Caco-2 (cell line): ENCODE results near the gene CFAP46. TPM values are rescaled to one million over a fixed set of nuclear protein-coding genes. Genes with fewer than 3 reads are reported as not detected.

Experiments used
- BruUV-seq: library from RNA; stranded (reverse); fragments of 400-500 nt; replicated peaks from 2 replicates; lab custom pipeline; 2021; lab: Mats Ljungman, UMichigan
- CTCF ChIA-PET: fragments of 300-600 bp; sonication (Branson Sonifier 250); formaldehyde crosslinking; loops from one replicate; lab custom pipeline; 2022; ENCODE audit warnings: antibody characterized with exemption; lab: Charles Lee
- POLR2A ChIA-PET: fragments of 300-600 bp; sonication (Branson Sonifier 250); formaldehyde crosslinking; loops from one replicate; lab custom pipeline; 2022; ENCODE audit warnings: antibody characterized with exemption; lab: Charles Lee
- DNase-seq, 2 experiments: peaks; one replicate each; pipeline versions ENCODE4 v3.0.0 to v3.0.0-alpha.2; 2020 to 2022
- H3K27me3 ChIP-seq: replicated peaks from 2 replicates; pipeline ENCODE4 v1.6.0; 2011; ENCODE audit warnings: low read length; ENCODE audit not compliant: control insufficient read depth, insufficient read depth
- H3K36me3 ChIP-seq: 2 replicates; pipeline ENCODE4 v1.5.1; 2011; ENCODE audit warnings: low read length; ENCODE audit not compliant: control insufficient read depth, insufficient read depth
- H3K4me1 ChIP-seq: fragments of 250-450 bp; sonication (Bioruptor Pico); 2 replicates; pipeline ENCODE4 v1.5.1; 2020; ENCODE audit warnings: mild to moderate bottlenecking
- H3K4me3 ChIP-seq: 2 replicates; pipeline ENCODE4 v1.5.1; 2011; ENCODE audit warnings: low read depth, mild to moderate bottlenecking, control low read depth, low read length
- H3K9me3 ChIP-seq: fragments of 250-450 bp; sonication (Bioruptor Pico); 2 replicates; pipeline ENCODE4 v1.5.1; 2020; ENCODE audit warnings: mild to moderate bottlenecking, moderate library complexity
- H3K27ac Mint-ChIP-seq: one replicate; pipeline ENCODE4 v1.8.0; 2022; ENCODE audit warnings: mixed read lengths; ENCODE audit not compliant: unreplicated experiment
- H3K27me3 Mint-ChIP-seq: one replicate; pipeline ENCODE4 v1.8.0; 2022; ENCODE audit warnings: mixed read lengths; ENCODE audit not compliant: insufficient read depth, unreplicated experiment
- H3K36me3 Mint-ChIP-seq: one replicate; pipeline ENCODE4 v1.8.0; 2022; ENCODE audit warnings: mild to moderate bottlenecking, mixed read lengths; ENCODE audit not compliant: insufficient read depth, unreplicated experiment
- H3K4me1 Mint-ChIP-seq: one replicate; pipeline ENCODE4 v1.8.0; 2022; ENCODE audit warnings: low read depth, mixed read lengths; ENCODE audit not compliant: unreplicated experiment
- H3K4me3 Mint-ChIP-seq: one replicate; pipeline ENCODE4 v1.8.0; 2022; ENCODE audit warnings: mild to moderate bottlenecking, moderate library complexity, mixed read lengths; ENCODE audit not compliant: unreplicated experiment
- H3K9me3 Mint-ChIP-seq: one replicate; pipeline ENCODE4 v1.8.0; 2022; ENCODE audit warnings: mixed read lengths; ENCODE audit not compliant: unreplicated experiment
- intact Hi-C: fragments of 100-400 bp; cut with micrococcal nuclease; formaldehyde crosslinking; loops from one replicate; pipeline ENCODE4 v1.10.0; 2022; ENCODE audit not compliant: unreplicated experiment
- total RNA-seq: library from RNA; stranded (reverse); gene quantifications from 2 replicates; pipeline ENCODE4 v1.2.3, GENCODE V29; 2022
- TF ChIP-seq, protein P1 (sequence below), 2 experiments: fragments of 200-600 bp in 1 of 2; IDR thresholded peaks; 1 replicate in 1 of 2; 2 replicates in 1 of 2; pipeline versions ENCODE4 v1.5.1 to v1.8.0; 2011 to 2022; ENCODE audit warnings: antibody characterized with exemption in 1 of 2, control low read depth in 1 of 2, inconsistent platforms in 1 of 2, low read depth in 1 of 2, low read length in 1 of 2, mild to moderate bottlenecking in 1 of 2, moderate library complexity in 1 of 2; ENCODE audit not compliant: insufficient read depth in 1 of 2, severe bottlenecking in 1 of 2, unreplicated experiment in 1 of 2

Gene CFAP46
- total RNA-seq, 1 experiment from 2014 or later: not detected

DNA sequence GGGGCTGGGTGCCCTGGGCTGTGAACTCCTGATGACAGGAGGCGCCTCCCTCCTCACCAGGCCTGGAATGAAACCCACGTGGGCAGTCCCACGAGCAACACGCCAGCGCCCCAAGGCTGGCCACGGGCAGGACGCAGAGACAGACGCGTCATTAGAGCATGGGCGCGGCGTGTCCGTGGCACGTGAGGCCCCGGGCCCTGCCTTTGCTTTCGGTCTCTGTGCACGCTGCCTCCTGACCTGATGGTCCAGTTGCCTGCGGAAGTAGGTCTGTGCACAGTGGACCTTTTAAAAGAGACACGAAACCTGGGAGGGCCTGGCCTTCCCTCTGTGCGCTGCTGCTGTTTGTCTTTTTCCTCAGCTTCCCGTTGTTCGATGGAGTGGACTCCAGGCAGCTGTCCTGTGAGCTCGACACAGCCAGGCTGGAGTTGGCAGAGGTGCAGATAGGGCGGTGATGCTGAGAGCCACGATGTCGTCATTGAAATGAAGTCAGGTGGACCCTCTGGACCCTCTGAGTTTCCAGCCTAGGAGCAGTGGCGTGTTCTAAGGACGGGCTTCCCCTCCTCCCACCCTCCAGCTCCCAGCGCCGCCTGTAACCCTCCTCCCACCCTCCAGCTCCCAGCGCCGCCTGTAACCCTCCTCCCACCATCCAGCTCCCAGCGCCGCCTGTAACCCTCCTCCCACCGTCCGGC lies 40.1 kb upstream of the CFAP46 start:
- TF ChIP-seq, protein P1, sequence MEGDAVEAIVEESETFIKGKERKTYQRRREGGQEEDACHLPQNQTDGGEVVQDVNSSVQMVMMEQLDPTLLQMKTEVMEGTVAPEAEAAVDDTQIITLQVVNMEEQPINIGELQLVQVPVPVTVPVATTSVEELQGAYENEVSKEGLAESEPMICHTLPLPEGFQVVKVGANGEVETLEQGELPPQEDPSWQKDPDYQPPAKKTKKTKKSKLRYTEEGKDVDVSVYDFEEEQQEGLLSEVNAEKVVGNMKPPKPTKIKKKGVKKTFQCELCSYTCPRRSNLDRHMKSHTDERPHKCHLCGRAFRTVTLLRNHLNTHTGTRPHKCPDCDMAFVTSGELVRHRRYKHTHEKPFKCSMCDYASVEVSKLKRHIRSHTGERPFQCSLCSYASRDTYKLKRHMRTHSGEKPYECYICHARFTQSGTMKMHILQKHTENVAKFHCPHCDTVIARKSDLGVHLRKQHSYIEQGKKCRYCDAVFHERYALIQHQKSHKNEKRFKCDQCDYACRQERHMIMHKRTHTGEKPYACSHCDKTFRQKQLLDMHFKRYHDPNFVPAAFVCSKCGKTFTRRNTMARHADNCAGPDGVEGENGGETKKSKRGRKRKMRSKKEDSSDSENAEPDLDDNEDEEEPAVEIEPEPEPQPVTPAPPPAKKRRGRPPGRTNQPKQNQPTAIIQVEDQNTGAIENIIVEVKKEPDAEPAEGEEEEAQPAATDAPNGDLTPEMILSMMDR (IDR thresholded peaks at IDR 0.05; ENCODE audit: insufficient read depth in 1 of 2, low read depth in 1 of 2, low read length in 1 of 2, severe bottlenecking in 1 of 2, unreplicated experiment in 1 of 2): no peak
- Mint-ChIP-seq H3K27ac (no peak overlapping the region), H3K36me3 (no peaks in the 10 kb centered on the region), H3K27me3 (peaks cover 15% of the 10 kb centered on the region), H3K4me3 (no peak overlapping the region), H3K9me3 (no peaks in the 10 kb centered on the region), H3K4me1 (no peaks in the 10 kb centered on the region)
- ChIA-PET POLR2A (no interaction called here), CTCF (interaction anchor here (0.6 kb wide), 1 partner anchor 265 kb away, joined by 3 read pairs; no protein-coding TSS in a partner anchor)
- no peaks in the 10 kb centered on the region; the same call in 1 of the 2 replicates for H3K4me1 ChIP-seq
- H3K36me3 ChIP-seq: no peaks in the 10 kb centered on the region
- DNase-seq: no peak
- intact Hi-C loops: no loop called here
- H3K4me3 ChIP-seq: no peak overlapping the region
- no peaks in the 10 kb centered on the region for H3K27me3 ChIP-seq
- no peaks in the 10 kb centered on the region for H3K9me3 ChIP-seq
- no TSS peak for BruUV-seq

DNA sequence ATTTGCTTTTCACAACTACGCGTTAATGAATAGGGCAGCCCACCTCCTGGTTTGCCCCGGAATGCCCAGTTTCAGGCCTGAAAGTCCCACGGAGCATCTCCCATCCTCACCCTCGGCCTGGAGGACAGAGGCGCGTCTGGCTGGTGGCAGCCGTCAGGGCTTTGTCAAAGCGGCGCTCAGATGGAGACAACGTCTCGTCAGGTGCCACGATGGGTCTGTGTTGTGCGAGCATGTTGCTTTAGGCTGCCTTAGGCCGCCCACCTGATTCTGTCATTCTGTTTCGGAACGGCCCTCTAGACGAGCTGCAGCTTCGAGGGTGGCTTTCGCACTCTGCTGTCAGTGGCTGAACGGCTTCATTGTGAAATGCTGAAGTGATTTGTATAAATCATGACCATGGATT lies 39.4 kb upstream of the CFAP46 start:
- Mint-ChIP-seq H3K36me3 (no peaks in the 10 kb centered on the region), H3K27ac (no peak overlapping the region), H3K9me3 (no peaks in the 10 kb centered on the region), H3K27me3 (peaks cover 17% of the 10 kb centered on the region), H3K4me1 (no peaks in the 10 kb centered on the region), H3K4me3 (no peak overlapping the region)
- H3K9me3 ChIP-seq: no peaks in the 10 kb centered on the region
- ChIA-PET CTCF (interaction anchor here (0.6 kb wide), 1 partner anchor 265 kb away, joined by 3 read pairs; no protein-coding TSS in a partner anchor), POLR2A (no interaction called here)
- no peak overlapping the region for H3K4me3 ChIP-seq
- TF ChIP-seq, protein P1 (IDR thresholded peaks at IDR 0.05; ENCODE audit: insufficient read depth in 1 of 2, low read depth in 1 of 2, low read length in 1 of 2, severe bottlenecking in 1 of 2, unreplicated experiment in 1 of 2): no peak
- no peak for DNase-seq
- no TSS peak for BruUV-seq
- H3K4me1 ChIP-seq: no peaks in the 10 kb centered on the region; the same call in 1 of the 2 replicates
- no peaks in the 10 kb centered on the region for H3K36me3 ChIP-seq
- no peaks in the 10 kb centered on the region for H3K27me3 ChIP-seq
- intact Hi-C loops: no loop called here

- no peaks in the 10 kb centered on the region for H3K9me3 Mint-ChIP-seq
- peaks cover 17% of the 10 kb centered on the region for H3K27me3 Mint-ChIP-seq
- CTCF ChIA-PET: no interaction called here
- Histone ChIP-seq H3K4me1 (no peaks in the 10 kb centered on the region; the same call in 1 of the 2 replicates), H3K4me3 (no peak overlapping the region), H3K36me3 (no peaks in the 10 kb centered on the region), H3K9me3 (no peaks in the 10 kb centered on the region), H3K27me3 (no peaks in the 10 kb centered on the region)
- no peak overlapping the region for H3K27ac Mint-ChIP-seq
- no TSS peak for BruUV-seq
- DNase-seq: no peak
- intact Hi-C loops: no loop called here
- H3K36me3 Mint-ChIP-seq: no peaks in the 10 kb centered on the region
- H3K4me1 Mint-ChIP-seq: no peaks in the 10 kb centered on the region
- H3K4me3 Mint-ChIP-seq: no peak overlapping the region
- POLR2A ChIA-PET: no interaction called here
- TF ChIP-seq, protein P1 (IDR thresholded peaks at IDR 0.05; ENCODE audit: insufficient read depth in 1 of 2, low read depth in 1 of 2, low read length in 1 of 2, severe bottlenecking in 1 of 2, unreplicated experiment in 1 of 2): no peak
These were observed 38.8 kb upstream of the CFAP46 start for GRCh38 chr10:132981173-132981555.
